A549 (cell line): ENCODE measurements around the gene MTG1. TPM values are rescaled to one million over a fixed set of nuclear protein-coding genes. Genes with fewer than 3 reads are reported as not detected.

Experiments used
- ATAC-seq, 2 experiments: fragments of 200-7000 bp in 1 of 2; fragments of >200 bp in 1 of 2; cut with Nextera tagmentation in 1 of 2; cut with Tn5 transposase in 1 of 2; 3 replicates each; pipeline versions ENCODE4 v1.8.0 to v1.9.1; 2018 to 2020; ENCODE audit warnings: mild to moderate bottlenecking in 1 of 2, moderate library complexity in 1 of 2
- CTCF ChIA-PET: fragments of 300-600 bp; sonication (Branson Sonifier 250); formaldehyde crosslinking; extraction: SDS; loops from one replicate; lab custom pipeline; 2021; ENCODE audit warnings: antibody characterized with exemption, inconsistent platforms; lab: Yijun Ruan, JAX
- POLR2A ChIA-PET: fragments of 350-600 bp; formaldehyde crosslinking; extraction: SDS; loops from one replicate; lab custom pipeline; 2021; ENCODE audit warnings: antibody characterized with exemption, inconsistent platforms; lab: Yijun Ruan, JAX
- DNase-seq, 2 experiments: peaks; one replicate each; pipeline versions ENCODE4 v3.0.0 to v3.0.0-alpha.2; 2011 to 2016; ENCODE audit warnings: low read depth in 1 of 2, low spot score in 1 of 2
- FAIRE-seq: peaks from 2 replicates; lab custom pipeline; 2011; peaks lifted over from hg19 to GRCh38; lab: Jason Lieb, UNC
- H3K27ac ChIP-seq, 2 experiments: fragments of >200 bp; sonication (Bioruptor Twin); formaldehyde crosslinking; 3 replicates each; pipeline ENCODE4 v1.5.1; 2016 to 2017
- H3K4me1 ChIP-seq: fragments of >200 bp; sonication (Bioruptor Twin); formaldehyde crosslinking; 3 replicates; pipeline ENCODE4 v1.6.1; 2016
- H3K4me2 ChIP-seq: fragments of >200 bp; sonication (Bioruptor Twin); formaldehyde crosslinking; 3 replicates; pipeline ENCODE4 v1.6.1; 2016
- H3K4me3 ChIP-seq: fragments of >200 bp; sonication (Bioruptor Twin); formaldehyde crosslinking; 3 replicates; pipeline ENCODE4 v1.5.1; 2016
- H3K9me3 ChIP-seq: fragments of >200 bp; sonication (Bioruptor Twin); formaldehyde crosslinking; 3 replicates; pipeline ENCODE4 v1.6.1; 2016
- CBX2 ChIP-seq: fragments of 200-600 bp; sonication (generic); IDR thresholded peaks from 2 replicates; pipeline ENCODE4 v1.6.1; 2016; ENCODE audit warnings: low read depth, mild to moderate bottlenecking, borderline replicate concordance
- CEBPB ChIP-seq, 2 experiments: fragments of >200 bp in 1 of 2; sonication (Bioruptor Twin) in 1 of 2; formaldehyde crosslinking in 1 of 2; IDR thresholded peaks; 2 replicates each; pipeline ENCODE4 v1.6.1; 2012 to 2016
- CHD4 ChIP-seq: fragments of 200-600 bp; sonication (generic); IDR thresholded peaks from 2 replicates; pipeline ENCODE4 v1.6.1; 2016; ENCODE audit warnings: antibody characterized with exemption, mild to moderate bottlenecking, borderline replicate concordance
- E2F6 ChIP-seq: IDR thresholded peaks from 2 replicates; pipeline ENCODE4 v1.6.1; 2012; ENCODE audit warnings: low read depth, borderline replicate concordance
- EHF ChIP-seq: fragments of 250-450 bp; sonication (Bioruptor Pico); IDR thresholded peaks from 2 replicates; pipeline ENCODE4 v1.5.0; 2020; ENCODE audit warnings: mild to moderate bottlenecking
- FOSL2 ChIP-seq, 2 experiments: fragments of 450-650 bp in 1 of 2; fragments of >200 bp in 1 of 2; sonication (Bioruptor Twin) in 1 of 2; formaldehyde crosslinking; IDR thresholded peaks; 2 replicates each; pipeline versions ENCODE4 v1.5.0 to v1.6.1; 2016 to 2020; ENCODE audit warnings: mild to moderate bottlenecking in 1 of 2, moderate library complexity in 1 of 2
- HDAC2 ChIP-seq: fragments of 200-600 bp; sonication (generic); IDR thresholded peaks from 2 replicates; pipeline ENCODE4 v1.6.1; 2016
- HOXA7 ChIP-seq: fragments of 250-450 bp; sonication (Bioruptor Pico); IDR thresholded peaks from 2 replicates; pipeline ENCODE4 v1.5.0; 2020; ENCODE audit warnings: mild to moderate bottlenecking, moderate library complexity
- JUN ChIP-seq, 2 experiments: fragments of >200 bp; sonication (Bioruptor Twin); formaldehyde crosslinking; IDR thresholded peaks; 2 replicates in 1 of 2; 3 replicates in 1 of 2; pipeline ENCODE4 v1.6.1; 2016 to 2017
- KDM5A ChIP-seq: fragments of 200-600 bp; sonication (generic); IDR thresholded peaks from 2 replicates; pipeline ENCODE4 v1.6.1; 2016; ENCODE audit warnings: antibody characterized with exemption, mild to moderate bottlenecking
- MAFK ChIP-seq: fragments of 450-650 bp; IDR thresholded peaks from 2 replicates; pipeline ENCODE4 v1.6.1; 2014; ENCODE audit not compliant: partially characterized antibody
- MAX ChIP-seq: IDR thresholded peaks from 2 replicates; pipeline ENCODE4 v1.6.1; 2012
- MAZ ChIP-seq: fragments of 150-350 bp; IDR thresholded peaks from 2 replicates; pipeline ENCODE4 v1.6.1; 2014; ENCODE audit warnings: antibody characterized with exemption, low read depth, low read length, borderline replicate concordance
- NFE2L2 ChIP-seq: fragments of 150-350 bp; conservative IDR thresholded peaks from 2 replicates; pipeline ENCODE4 v1.6.1; 2014; ENCODE audit warnings: low read length
- RAD21 ChIP-seq, 2 experiments: fragments of >200 bp in 1 of 2; sonication (Bioruptor Twin) in 1 of 2; formaldehyde crosslinking in 1 of 2; IDR thresholded peaks in 1 of 2; conservative IDR thresholded peaks in 1 of 2; 2 replicates in 1 of 2; 3 replicates in 1 of 2; pipeline ENCODE4 v1.6.1; 2012 to 2018; ENCODE audit warnings: inconsistent platforms in 1 of 2
- RFX5 ChIP-seq: fragments of 450-650 bp; IDR thresholded peaks from 2 replicates; pipeline ENCODE4 v1.7.1; 2014; ENCODE audit warnings: antibody characterized with exemption, mild to moderate bottlenecking, moderate library complexity
- SMC3 ChIP-seq: fragments of >200 bp; sonication (Bioruptor Twin); formaldehyde crosslinking; IDR thresholded peaks from 3 replicates; pipeline ENCODE4 v1.6.1; 2018; ENCODE audit warnings: inconsistent platforms
- TFCP2L1 ChIP-seq: fragments of 250-450 bp; sonication (Bioruptor Pico); IDR thresholded peaks from 2 replicates; pipeline ENCODE4 v1.5.0; 2021; ENCODE audit warnings: mild to moderate bottlenecking
- TP53 ChIP-seq: fragments of 250-450 bp; sonication (Bioruptor Pico); IDR thresholded peaks from 2 replicates; pipeline ENCODE4 v1.5.0; 2021; ENCODE audit warnings: mild to moderate bottlenecking, moderate library complexity
- ZC3H11A ChIP-seq: fragments of 450-650 bp; IDR thresholded peaks from 2 replicates; pipeline ENCODE4 v1.6.1; 2014; ENCODE audit warnings: antibody characterized with exemption, mild to moderate bottlenecking
- ZSCAN20 ChIP-seq: fragments of 250-450 bp; sonication (Bioruptor Pico); IDR thresholded peaks from 2 replicates; pipeline ENCODE4 v1.8.0; 2022; ENCODE audit warnings: mild to moderate bottlenecking, moderate library complexity
- WGBS: methylation state at CpG from one replicate; pipeline ENCODE4 v1.1.6; 2017; ENCODE audit errors: missing lambda C conversion rate; 5-methylcytosine and 5-hydroxymethylcytosine counted together
- polyA plus RNA-seq, 4 experiments: library from polyadenylated mRNA; depleted of rRNA in 3 of 4; stranded (reverse); fragments of >200 nt; fragmentation: RNase III in 1 of 4; extraction: RNeasy Plus Mini Kit Qiagen cat#74134 plus additional on column Dnase treatment in 1 of 4; gene quantifications; 2 replicates in 3 of 4; 3 replicates in 1 of 4; pipeline ENCODE4 v1.2.3, GENCODE V29; 2011 to 2017
- TF ChIP-seq, protein P1 (sequence below): fragments of 200-600 bp; sonication (generic); IDR thresholded peaks from 2 replicates; pipeline ENCODE4 v1.6.1; 2016; ENCODE audit warnings: antibody characterized with exemption, mild to moderate bottlenecking, moderate library complexity

Gene MTG1
- polyA plus RNA-seq, 2 of the 4 experiments (the other 2 are of a cell fraction) = 60.3 to 67.2 TPM

DNA sequence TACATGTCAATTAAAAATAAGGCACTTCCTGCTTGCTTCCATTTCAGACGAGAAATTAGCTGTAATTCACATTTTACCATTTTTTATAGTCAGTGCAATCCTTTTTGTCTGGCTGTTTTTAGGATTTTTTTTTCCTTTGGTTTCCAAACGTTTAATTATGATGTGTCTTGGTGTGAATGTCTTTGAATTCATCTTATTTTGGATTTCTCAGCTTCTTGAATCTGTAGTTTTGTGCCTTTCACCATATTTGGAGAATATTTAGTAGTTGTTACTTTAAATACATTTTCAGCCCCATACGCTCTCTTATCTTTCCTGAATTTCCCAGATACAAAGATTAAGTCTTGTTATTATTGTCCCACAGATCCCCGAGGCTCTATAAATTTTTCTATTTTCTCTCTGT, 57.4 kb downstream of the MTG1 start:
- no peaks in the 10 kb centered on the region for H3K4me1 ChIP-seq
- H3K27ac ChIP-seq = no peak overlapping the region
- ATAC-seq (no peak), DNase-seq (no peak), FAIRE-seq (no peak)
- CTCF ChIA-PET = no interaction called here
- no peak overlapping the region for H3K4me3 ChIP-seq
- WGBS = 15% methylated on average over 4 of the region's 4 CpGs
- POLR2A ChIA-PET = no interaction called here
- H3K4me2 ChIP-seq = no peak overlapping the region
- H3K9me3 ChIP-seq = peaks cover 36% of the 10 kb centered on the region
- TF ChIP-seq SMC3 (no peak), FOSL2 (IDR thresholded peaks at IDR 0.05) (no peak), FOSL2 (CRISPR knock-in tag; IDR thresholded peaks at IDR 0.05) (no peak), RFX5 (no peak), CBX2 (no peak), HDAC2 (no peak), KDM5A (no peak), TFCP2L1 (CRISPR knock-in tag) (no peak), HOXA7 (CRISPR knock-in tag) (no peak), E2F6 (no peak), TP53 (CRISPR knock-in tag) (no peak), MAZ (no peak), MAFK (no peak), NFE2L2 (no peak), ZC3H11A (no peak), CEBPB (IDR thresholded peaks at IDR 0.05) (no peak)

- ChIA-PET POLR2A (no interaction called here), CTCF (no interaction called here)
- ATAC-seq (no peak), FAIRE-seq (no peak), DNase-seq (no peak)
- WGBS = 29% methylated on average over 4 of the region's 4 CpGs
- Histone ChIP-seq H3K9me3 (peaks cover 25% of the 10 kb centered on the region), H3K27ac (no peak overlapping the region), H3K4me3 (no peak overlapping the region)
- TF ChIP-seq ZSCAN20 (CRISPR knock-in tag) (no peak), EHF (CRISPR knock-in tag) (no peak), RAD21 (conservative IDR thresholded peaks at IDR 0.05 in 1 of 2, IDR thresholded peaks at IDR 0.05 in 1 of 2) (no peak), CHD4 (no peak), JUN (IDR thresholded peaks at IDR 0.05) (no peak), MAX (no peak), TFCP2L1 (CRISPR knock-in tag) (no peak)
- TF ChIP-seq, protein P1, sequence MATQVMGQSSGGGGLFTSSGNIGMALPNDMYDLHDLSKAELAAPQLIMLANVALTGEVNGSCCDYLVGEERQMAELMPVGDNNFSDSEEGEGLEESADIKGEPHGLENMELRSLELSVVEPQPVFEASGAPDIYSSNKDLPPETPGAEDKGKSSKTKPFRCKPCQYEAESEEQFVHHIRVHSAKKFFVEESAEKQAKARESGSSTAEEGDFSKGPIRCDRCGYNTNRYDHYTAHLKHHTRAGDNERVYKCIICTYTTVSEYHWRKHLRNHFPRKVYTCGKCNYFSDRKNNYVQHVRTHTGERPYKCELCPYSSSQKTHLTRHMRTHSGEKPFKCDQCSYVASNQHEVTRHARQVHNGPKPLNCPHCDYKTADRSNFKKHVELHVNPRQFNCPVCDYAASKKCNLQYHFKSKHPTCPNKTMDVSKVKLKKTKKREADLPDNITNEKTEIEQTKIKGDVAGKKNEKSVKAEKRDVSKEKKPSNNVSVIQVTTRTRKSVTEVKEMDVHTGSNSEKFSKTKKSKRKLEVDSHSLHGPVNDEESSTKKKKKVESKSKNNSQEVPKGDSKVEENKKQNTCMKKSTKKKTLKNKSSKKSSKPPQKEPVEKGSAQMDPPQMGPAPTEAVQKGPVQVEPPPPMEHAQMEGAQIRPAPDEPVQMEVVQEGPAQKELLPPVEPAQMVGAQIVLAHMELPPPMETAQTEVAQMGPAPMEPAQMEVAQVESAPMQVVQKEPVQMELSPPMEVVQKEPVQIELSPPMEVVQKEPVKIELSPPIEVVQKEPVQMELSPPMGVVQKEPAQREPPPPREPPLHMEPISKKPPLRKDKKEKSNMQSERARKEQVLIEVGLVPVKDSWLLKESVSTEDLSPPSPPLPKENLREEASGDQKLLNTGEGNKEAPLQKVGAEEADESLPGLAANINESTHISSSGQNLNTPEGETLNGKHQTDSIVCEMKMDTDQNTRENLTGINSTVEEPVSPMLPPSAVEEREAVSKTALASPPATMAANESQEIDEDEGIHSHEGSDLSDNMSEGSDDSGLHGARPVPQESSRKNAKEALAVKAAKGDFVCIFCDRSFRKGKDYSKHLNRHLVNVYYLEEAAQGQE = no peak
- TF ChIP-seq, all 56 proteins: peak for 0
- Histone ChIP-seq H3K4me1 (no peaks in the 10 kb centered on the region), H3K4me2 (no peak overlapping the region)
These were observed 58.5 kb downstream of the MTG1 start for GRCh38 chr10:133452453-133452852.
